Heart left ventricle (tissue), 13 donors: ENCODE measurements around the gene DDHD1.

Experiments used
- CTCF ChIP-seq, 12 donors: fragments of 200-600 bp; sonication (generic) in 4 of 12; IDR thresholded peaks; one replicate each; pipeline versions ENCODE4 v1.5.0 to v1.8.0; 2018 to 2022; ENCODE audit warnings: antibody characterized with exemption in 12 of 12, mild to moderate bottlenecking in 5 of 12
- POLR2A ChIP-seq, 2 donors: fragments of 450-650 bp; IDR thresholded peaks; one replicate each; pipeline ENCODE4 v1.6.1; 2017; ENCODE audit warnings: antibody characterized with exemption in 2 of 2, mild to moderate bottlenecking in 2 of 2, moderate library complexity in 2 of 2
- donor health status: ischemic (EF 13 %, LVEDD 7.1; RV severe dilation, severe dysfunction).
- donor health status: DM: no; HTN: yes; CAD: no.
- donor health status: DM: no; HTN: no; CAD: no.
- donor health status: ischemic (EF 25% LVEDD 6.9; RV normal size, moderate dysfunction).
- donor health status: ischemic (EF 25% LVEDD 5.7; RV mildly dilated, moderate dysfunction).
- donor health status: ischemic (EF 35%, LVEDD 5.7; RV mildly dilated, moderate dysfunction).
- donor health status: nonischemic (EF 11% LVEDD 7.7; RV severe dilation, severe dysfunction).
- donor health status: DM: yes; HTN: yes; CAD: no.
- donor health status: PGD.
- donor health status: ischemic (EF 29% LVEDD 5.4; RV normal size, mild dysfunction).
- donor health status: nonischemic (EF 23%, LVEDD 6.1; RV moderate dilation, normal function).

GRCh38 chr14:53152184-53152886 is 788 bp downstream of the DDHD1 start:
- no peak for TF ChIP-seq CTCF (IDR thresholded peaks at IDR 0.05)
- no peak for TF ChIP-seq POLR2A (IDR thresholded peaks at IDR 0.05)
